Measurements from ENCODE around the gene CNTNAP4. TPM values are rescaled to one million over a fixed set of nuclear protein-coding genes. Genes with fewer than 3 reads are reported as not detected.

Gene CNTNAP4
- polyA plus RNA-seq, 1 donor from 2014 or later = 75.8 TPM

DNA sequence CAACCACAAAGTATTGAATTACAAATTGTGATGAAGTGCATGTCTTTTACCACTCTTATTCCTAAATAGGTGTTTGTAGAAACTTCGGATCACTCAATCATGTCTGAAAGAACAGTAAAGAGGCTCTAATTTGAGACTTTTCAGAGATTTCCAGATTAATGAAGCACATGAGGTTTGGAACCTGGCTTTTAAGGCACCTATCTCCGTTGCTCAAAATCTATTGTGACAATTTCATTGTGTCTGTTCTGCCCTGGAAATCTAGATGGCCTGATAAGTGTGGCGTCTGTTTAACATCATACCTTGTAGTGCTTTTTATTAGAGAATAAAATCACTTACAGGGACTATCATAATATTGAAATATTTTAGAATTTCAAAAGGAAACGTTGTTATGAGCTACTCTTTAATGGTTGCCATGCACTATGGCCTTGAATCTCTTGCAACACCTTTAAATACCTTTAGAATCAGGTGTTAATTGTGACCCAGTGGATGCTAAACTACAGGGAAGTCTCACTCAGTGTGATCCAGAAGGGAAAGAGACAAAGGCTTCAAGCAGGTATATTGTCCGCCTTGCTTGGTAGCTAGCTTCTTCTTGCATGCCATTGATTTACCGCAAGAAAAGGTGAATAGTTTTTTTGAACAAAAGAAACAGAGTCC is 210.3 kb downstream of the CNTNAP4 start:
- no peaks in the 10 kb centered on the region for H4K20me1 ChIP-seq (ENCODE audit: insufficient read depth)
- no peak overlapping the region for H3K9ac ChIP-seq (ENCODE audit: low read length)
- H3K27me3 ChIP-seq (ENCODE audit: insufficient read depth, low read depth, low read length) = no peaks in the 10 kb centered on the region
- H3K36me3 ChIP-seq (ENCODE audit: insufficient read depth, low read length) = no peaks in the 10 kb centered on the region
- no peak overlapping the region for H3K4me3 ChIP-seq (ENCODE audit: low read length)
- H3K79me2 ChIP-seq (replicated peaks; ENCODE audit: insufficient read depth, low read length) = no peaks in the 10 kb centered on the region
- TF ChIP-seq SMC3 (conservative IDR thresholded peaks at IDR 0.05; ENCODE audit: poor library complexity) (no peak), CTCF (IDR thresholded peaks at IDR 0.05; ENCODE audit: poor library complexity, severe bottlenecking) (no peak), EP300 (conservative IDR thresholded peaks at IDR 0.05; ENCODE audit: poor library complexity, severe bottlenecking) (no peak), EZH2 (IDR thresholded peaks at IDR 0.05; ENCODE audit: borderline replicate concordance, insufficient read depth, low read length, poor library complexity, severe bottlenecking) (no peak)
- no peaks in the 10 kb centered on the region for H3K9me3 ChIP-seq (ENCODE audit: low read length)
- H3F3A ChIP-seq (ENCODE audit: insufficient read depth, low read length, poor library complexity, severe bottlenecking) = no peaks in the 10 kb centered on the region
- no peak overlapping the region for H3K27ac ChIP-seq (ENCODE audit: low read length)
- H2AFZ ChIP-seq (ENCODE audit: low read depth, low read length) = no peak overlapping the region
- H3K9me2 ChIP-seq (ENCODE audit: insufficient read depth, low read length) = no peaks in the 10 kb centered on the region
- H3K4me2 ChIP-seq (ENCODE audit: low read length) = no peak overlapping the region

- no peak for TF ChIP-seq MXI1 (conservative IDR thresholded peaks at IDR 0.05; ENCODE audit: poor library complexity, severe bottlenecking)
- no peak for TF ChIP-seq RAD21 (conservative IDR thresholded peaks at IDR 0.05)
- TF ChIP-seq POLR2AphosphoS5 (IDR thresholded peaks at IDR 0.05) = no peak
- no peak for TF ChIP-seq TAF1 (IDR thresholded peaks at IDR 0.05; ENCODE audit: low read depth)
- TF ChIP-seq SMC3 (conservative IDR thresholded peaks at IDR 0.05; ENCODE audit: poor library complexity) = no peak
- TF ChIP-seq REST (IDR thresholded peaks at IDR 0.05; ENCODE audit: borderline replicate concordance) = no peak
- no peak for TF ChIP-seq EZH2 (IDR thresholded peaks at IDR 0.05; ENCODE audit: borderline replicate concordance, insufficient read depth, low read length, poor library complexity, severe bottlenecking)
- TF ChIP-seq CTCF (IDR thresholded peaks at IDR 0.05; ENCODE audit: poor library complexity, severe bottlenecking) = no peak
- TF ChIP-seq EP300 (conservative IDR thresholded peaks at IDR 0.05; ENCODE audit: poor library complexity, severe bottlenecking) = no peak
- no peaks in the 10 kb centered on the region for H3F3A ChIP-seq (ENCODE audit: insufficient read depth, low read length, poor library complexity, severe bottlenecking)
- H2AFZ ChIP-seq (ENCODE audit: low read depth, low read length) = no peak overlapping the region
- H3K9me3 ChIP-seq (ENCODE audit: low read length) = no peaks in the 10 kb centered on the region
- H3K9me2 ChIP-seq (ENCODE audit: insufficient read depth, low read length) = no peaks in the 10 kb centered on the region
- H3K4me2 ChIP-seq (ENCODE audit: low read length) = no peak overlapping the region
- no peaks in the 10 kb centered on the region for H3K36me3 ChIP-seq (ENCODE audit: insufficient read depth, low read length)
- no peaks in the 10 kb centered on the region for H4K20me1 ChIP-seq (ENCODE audit: insufficient read depth)
- H3K9ac ChIP-seq (ENCODE audit: low read length) = no peak overlapping the region
- no peak overlapping the region for H3K4me3 ChIP-seq (ENCODE audit: low read length)
- no peaks in the 10 kb centered on the region for H3K79me2 ChIP-seq (replicated peaks; ENCODE audit: insufficient read depth, low read length)
- no peak overlapping the region for H3K27ac ChIP-seq (ENCODE audit: low read length)
- H3K27me3 ChIP-seq (ENCODE audit: insufficient read depth, low read depth, low read length) = no peaks in the 10 kb centered on the region
Measured at GRCh38 chr16:76488065-76488417, 210.8 kb downstream of the CNTNAP4 start.

Data from neural cell (in vitro differentiated cells).